ENCODE results near the gene SCRT2.

DNA sequence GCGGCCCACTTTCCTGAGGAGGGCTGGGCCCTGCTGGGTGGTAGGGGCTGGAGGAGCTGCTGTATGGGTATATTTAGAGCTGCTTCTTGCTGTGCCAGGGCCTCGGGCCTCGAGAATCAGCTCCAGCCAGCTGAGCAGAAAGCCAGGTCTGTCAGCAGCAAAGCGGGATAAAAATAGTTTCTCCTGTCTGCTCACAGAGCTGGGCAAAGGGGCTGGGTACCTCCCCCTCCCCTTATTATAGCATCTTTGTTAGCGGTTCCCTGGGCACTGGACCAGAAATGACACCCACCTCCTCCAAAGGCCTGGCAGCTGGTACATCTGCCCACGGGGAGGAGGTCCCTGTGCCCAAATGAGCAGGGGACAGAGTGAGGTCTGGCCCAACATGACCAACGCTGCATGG is 6.0 kb downstream of the SCRT2 start:
- TF ChIP-seq POLR2AphosphoS5 (IDR thresholded peaks at IDR 0.05; ENCODE audit: low read depth, low read length) = no peak
- TF ChIP-seq, protein P1, sequence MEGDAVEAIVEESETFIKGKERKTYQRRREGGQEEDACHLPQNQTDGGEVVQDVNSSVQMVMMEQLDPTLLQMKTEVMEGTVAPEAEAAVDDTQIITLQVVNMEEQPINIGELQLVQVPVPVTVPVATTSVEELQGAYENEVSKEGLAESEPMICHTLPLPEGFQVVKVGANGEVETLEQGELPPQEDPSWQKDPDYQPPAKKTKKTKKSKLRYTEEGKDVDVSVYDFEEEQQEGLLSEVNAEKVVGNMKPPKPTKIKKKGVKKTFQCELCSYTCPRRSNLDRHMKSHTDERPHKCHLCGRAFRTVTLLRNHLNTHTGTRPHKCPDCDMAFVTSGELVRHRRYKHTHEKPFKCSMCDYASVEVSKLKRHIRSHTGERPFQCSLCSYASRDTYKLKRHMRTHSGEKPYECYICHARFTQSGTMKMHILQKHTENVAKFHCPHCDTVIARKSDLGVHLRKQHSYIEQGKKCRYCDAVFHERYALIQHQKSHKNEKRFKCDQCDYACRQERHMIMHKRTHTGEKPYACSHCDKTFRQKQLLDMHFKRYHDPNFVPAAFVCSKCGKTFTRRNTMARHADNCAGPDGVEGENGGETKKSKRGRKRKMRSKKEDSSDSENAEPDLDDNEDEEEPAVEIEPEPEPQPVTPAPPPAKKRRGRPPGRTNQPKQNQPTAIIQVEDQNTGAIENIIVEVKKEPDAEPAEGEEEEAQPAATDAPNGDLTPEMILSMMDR (IDR thresholded peaks at IDR 0.05) = no peak

Data from Panc1 (cell line).